Endometrium (tissue), 2 donors: ENCODE measurements around the gene MICALL2.
"Not testable (repeated sequence)": the region's sequence is repeated elsewhere in the genome, so short reads cannot be mapped to it uniquely, and the experiment has no call there.

Experiments used
- FAIRE-seq: peaks from 2 replicates; lab custom pipeline; 2012; peaks lifted over from hg19 to GRCh38; lab: Jason Lieb, UNC
- donor health status: control.
- donor health status: control.

The MICALL2 gene

DNA sequence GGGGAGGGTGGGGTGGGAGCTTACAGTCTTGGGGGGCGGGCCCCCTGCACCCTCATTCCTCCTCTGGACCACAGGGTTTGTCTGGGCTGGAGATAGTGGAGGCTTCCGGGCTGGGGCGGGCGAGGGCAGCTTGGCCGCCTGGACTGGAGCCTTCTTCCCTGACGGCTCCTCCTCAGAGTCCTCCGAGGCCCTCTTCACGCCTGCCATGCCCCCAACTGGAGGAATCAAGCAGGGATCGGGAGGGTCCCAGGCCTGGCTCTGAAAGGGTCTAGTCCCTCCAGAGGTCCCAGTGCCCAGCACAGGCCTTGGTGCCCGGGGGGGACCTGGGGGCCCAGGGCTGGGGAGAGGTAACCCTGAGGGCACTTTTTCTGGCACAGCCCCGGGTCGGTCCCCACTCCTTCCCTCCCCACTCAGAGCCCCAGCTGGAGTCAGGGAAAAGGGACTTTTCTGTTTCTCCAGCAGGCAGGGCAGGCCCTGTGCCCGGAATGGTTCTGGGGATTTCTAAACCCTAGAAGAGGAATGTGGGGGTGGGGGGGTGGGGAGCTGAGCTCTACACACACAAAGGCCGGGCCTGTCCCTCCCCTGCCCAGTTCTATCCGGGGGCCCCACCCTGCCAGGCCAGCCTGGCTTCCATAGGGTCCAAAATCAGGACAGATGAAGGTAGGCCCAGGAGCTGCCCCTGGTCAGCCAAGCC lies 11.6 kb downstream of the MICALL2 start:
- FAIRE-seq = no peak

GRCh38 chr7:1447112-1447511 lies 12.2 kb downstream of the MICALL2 start:
- FAIRE-seq = no peak

- no peak for FAIRE-seq
These were observed 12.6 kb downstream of the MICALL2 start for GRCh38 chr7:1446620-1447032.

DNA sequence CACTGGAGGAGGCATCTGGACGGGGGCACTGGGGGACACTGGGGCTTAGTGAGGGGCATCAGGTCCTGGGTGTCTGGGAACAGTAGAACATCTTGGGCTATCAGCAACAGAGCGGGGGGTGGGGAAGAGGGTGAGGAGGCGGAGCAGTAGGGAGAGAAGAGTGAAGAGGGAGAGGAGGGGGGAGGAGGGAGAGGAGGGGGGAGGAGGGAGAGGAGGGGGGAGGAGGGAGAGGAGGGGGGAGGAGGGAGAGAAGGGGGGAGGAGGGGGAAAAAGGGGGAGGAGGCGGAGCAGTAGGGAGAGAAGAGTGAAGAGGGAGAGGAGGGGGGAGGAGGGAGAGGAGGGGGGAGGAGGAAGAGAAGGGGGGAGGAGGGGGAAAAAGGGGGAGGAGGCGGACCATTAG lies 13.2 kb downstream of the MICALL2 start:
- FAIRE-seq = not testable (repeated sequence)

- FAIRE-seq = no peak
These were observed 13.9 kb downstream of the MICALL2 start for GRCh38 chr7:1445341-1445740.

DNA sequence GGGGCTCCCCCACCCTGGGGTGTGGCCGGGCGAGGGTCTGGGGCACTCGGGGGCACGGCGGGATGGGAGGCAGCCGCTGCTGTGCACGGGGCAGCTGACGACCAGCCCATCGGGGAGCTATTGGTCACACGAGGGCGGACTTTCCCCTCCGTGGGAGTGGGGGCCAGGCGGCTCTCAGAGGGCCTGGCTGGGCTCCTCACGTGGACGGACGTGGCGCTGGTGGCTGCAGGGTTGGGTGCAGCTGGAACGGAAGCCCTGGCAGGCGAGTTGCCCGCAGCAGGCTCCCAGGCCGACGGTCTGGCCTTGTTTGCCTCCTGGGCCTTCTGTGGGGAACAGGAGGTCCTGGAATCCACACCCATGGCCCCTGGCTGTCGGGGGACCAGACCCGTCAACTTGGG lies 14.3 kb downstream of the MICALL2 start:
- no peak for FAIRE-seq

DNA sequence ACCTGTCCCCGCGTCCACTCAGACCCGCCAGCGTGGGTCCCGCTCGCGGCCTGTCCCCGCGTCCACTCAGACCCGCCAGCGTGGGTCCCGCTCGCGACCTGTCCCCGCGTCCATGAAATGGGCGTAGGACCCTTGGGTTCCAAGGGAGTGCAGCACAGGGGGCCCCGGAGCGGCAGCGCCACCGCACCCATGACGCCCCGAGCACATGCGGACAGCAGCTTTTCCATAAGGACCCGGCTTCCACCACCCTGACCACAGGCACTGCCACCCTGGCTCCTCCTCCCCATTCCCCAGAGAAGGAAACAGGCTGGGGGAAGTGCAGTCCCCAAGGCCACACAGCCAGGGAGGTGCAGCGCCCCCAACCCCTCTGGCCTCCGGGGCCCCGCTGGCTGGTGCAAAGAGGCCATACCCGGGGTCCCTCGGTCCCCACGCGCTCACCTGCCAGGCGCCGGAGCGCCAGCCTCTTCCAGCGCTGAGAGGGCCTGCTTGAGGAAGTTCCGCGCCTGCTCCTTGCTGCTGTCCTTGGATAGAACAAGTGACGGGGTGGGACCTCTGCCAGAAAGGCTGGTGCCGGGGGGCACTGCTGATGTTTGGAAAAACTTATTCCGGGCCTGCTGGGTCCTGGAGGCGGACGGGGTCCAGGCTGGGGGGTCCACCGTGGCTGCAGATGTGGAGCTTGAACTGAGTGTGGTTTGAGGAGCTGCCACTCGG lies 14.9 kb downstream of the MICALL2 start:
- FAIRE-seq = no peak

GRCh38 chr7:1443587-1444200 lies 15.6 kb downstream of the MICALL2 start:
- not testable (repeated sequence) for FAIRE-seq

DNA sequence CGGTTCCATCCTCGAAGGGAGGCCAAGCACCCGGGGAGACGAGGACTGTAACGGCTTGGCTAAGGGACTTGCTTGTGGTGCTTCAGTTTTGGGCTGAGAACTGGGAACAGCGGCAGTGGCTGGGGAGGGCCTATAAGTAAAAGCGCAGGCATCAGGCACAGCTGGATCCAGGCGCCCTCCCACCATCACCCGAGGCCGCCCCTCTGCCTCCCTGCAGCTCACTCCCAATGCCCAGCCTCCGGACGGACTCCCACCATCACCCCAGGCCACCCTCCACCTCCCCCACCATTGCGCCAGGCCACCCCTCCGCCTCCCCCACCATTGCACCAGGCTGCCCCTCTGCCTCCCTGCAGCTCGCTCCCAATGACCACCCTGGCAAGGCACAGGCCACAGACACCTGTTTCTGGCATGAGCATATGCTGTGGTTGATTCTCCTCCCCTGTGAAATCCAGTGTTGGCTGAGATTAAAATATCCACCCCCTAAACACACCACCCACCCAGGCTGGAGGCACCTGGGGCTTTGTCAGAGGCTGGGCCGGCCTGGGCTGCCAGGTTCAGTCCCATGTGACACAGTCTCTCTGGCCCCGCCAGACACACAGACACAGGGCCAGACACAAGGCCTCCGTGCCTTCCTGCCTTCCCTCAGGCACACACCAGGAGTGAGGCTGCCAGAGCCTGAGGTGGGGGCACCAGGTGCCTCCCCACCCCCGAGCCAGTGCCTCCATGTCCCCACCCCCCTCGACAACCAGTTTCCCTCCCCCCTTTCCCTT lies 16.7 kb downstream of the MICALL2 start:
- no peak for FAIRE-seq

- no peak for FAIRE-seq
These were observed 17.5 kb downstream of the MICALL2 start for GRCh38 chr7:1441615-1442354.

DNA sequence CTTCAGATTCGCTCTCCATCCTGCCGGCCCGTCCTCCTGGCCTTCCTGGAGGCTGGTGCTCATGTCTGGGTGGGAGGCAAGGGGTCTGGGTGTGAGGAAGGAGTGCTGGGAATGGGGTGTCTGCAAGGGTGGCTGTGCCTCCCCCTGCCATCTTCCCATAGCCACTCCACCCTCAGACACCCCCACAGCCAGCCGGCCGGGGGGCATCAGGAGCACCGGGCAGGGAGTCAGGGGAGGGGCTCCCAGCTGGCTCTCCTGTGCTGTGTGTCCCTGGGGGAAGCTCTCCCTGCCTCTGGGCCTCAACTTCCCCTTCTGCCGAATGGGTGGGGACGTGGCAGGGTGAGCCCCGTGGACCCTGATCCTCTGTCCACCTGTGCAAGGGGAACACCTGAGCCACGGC lies 18.6 kb downstream of the MICALL2 start:
- FAIRE-seq = no peak

- no peak for FAIRE-seq
These were observed 19.6 kb downstream of the MICALL2 start for GRCh38 chr7:1439373-1440363.

DNA sequence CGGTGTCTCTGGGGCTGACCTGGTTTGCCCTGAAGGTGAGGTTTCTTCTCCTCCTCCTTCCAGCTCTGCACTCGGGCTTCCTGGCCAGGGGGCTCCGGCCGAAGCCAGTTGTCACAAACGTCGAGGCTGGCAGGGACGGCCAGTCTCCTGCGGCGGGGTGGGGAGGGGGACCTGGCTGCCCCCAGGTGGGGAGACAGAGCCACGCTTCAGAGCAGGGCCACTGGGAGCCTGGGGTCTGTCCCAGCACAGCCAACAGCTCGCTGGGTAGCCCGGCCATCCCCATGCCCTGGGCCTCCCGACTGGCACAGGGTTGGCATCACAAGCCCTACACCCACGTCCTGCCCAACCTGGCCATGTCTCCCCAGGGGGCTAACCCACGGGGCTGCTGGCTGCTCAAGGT lies 20.4 kb downstream of the MICALL2 start:
- no peak for FAIRE-seq

GRCh38 chr7:1438208-1438607 lies 21.1 kb downstream of the MICALL2 start:
- FAIRE-seq = no peak

DNA sequence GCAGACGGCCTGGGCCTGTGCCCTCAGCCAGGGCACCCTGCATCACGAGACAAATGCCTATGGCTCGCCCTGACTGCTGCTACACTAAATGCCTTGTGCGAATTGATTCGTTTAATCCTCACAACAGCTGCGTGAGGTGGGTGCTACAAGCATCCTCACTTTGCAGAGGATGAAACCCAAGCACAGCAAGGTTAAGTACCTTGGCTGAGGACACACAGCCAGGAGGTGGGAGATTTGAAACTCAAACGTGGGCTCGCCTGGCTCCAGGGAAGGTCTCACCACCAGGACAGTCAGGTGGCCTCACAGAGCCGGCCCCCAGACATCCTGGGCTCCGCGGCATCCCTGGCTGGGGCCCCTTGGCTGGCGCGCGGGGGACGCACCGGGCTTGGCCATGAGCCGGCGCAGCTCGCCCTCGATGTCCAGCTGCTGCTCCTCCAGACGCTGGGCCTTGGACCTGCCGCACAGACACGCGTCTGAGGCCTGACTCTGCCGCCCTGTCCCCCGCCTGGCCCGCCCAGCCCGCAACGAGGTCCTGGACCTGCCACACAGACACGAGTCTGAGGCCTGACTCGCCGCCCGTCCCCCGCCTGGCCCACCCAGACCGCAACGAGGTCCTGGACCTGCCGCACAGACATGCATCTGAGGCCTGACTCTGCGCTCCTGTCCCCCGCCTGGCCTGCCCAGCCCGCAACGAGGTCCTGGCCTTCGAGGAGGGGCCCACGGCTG lies 22.0 kb downstream of the MICALL2 start:
- no peak for FAIRE-seq

- FAIRE-seq = no peak
These were observed 22.7 kb downstream of the MICALL2 start for GRCh38 chr7:1436608-1437007.

GRCh38 chr7:1434891-1435670 lies 24.2 kb downstream of the MICALL2 start:
- FAIRE-seq = no peak

DNA sequence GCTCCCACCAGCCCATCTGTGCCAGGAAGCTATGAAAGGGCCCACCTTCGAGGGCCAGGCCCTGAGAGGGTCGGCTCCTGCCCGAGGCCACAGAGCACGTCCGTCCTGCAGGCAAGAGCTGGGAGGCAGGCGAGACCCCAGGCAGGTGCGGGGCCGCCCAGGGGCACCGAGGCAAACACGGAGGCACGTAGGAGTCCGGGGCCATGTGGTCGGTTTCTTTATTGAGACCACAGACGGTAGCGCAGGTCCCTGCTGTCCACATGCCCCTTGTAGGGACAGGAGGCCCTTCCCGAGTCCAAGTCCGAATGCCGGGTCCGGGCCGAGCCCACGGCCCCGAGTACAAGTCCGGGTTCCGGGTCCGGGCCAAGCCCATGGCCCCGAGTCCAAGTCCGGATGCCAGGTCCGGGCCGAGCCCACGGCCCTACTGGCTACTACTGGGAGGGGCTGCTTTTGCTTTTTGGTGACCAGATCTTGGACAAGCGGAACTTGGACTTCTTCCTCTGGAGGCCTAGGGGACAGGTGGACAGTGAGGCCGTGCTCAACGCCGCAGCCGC lies 25.0 kb downstream of the MICALL2 start:
- no peak for FAIRE-seq
